Measurements from ENCODE around the gene TRIM65.

The TRIM65 gene

GRCh38 chr17:75842411-75842810, 54.3 kb downstream of the TRIM65 start:
- in situ Hi-C loops (cut with MboI; ENCODE audit: low sequenced_read_pairs) = no loop called here

GRCh38 chr17:75840799-75841164, 56.0 kb downstream of the TRIM65 start:
- in situ Hi-C loops (cut with MboI; ENCODE audit: low sequenced_read_pairs) = no loop called here

GRCh38 chr17:75839942-75840798, 56.6 kb downstream of the TRIM65 start:
- in situ Hi-C loops (cut with MboI; ENCODE audit: low sequenced_read_pairs) = no loop called here
